ENCODE results near the gene CAP2. TPM values are rescaled to one million over a fixed set of nuclear protein-coding genes. Genes with fewer than 3 reads are reported as not detected.

The CAP2 gene
- polyA plus RNA-seq, 4 donors: 11.7 to 15.8 (median 13.4) TPM

Other genes starting within 250 kb of the CAP2 start
- gene RBM24, start 112.2 kb upstream of the CAP2 start, polyA plus RNA-seq (ENCODE audit: insufficient read length in 4 of 4): 1 to 10 TPM in 3 of 4 donors, under 1 TPM in 1; 0.81 to 1.9 (median 1.5) TPM
- 10 to 100 TPM; 38.6 to 48.5 (median 44.2) TPM for gene FAM8A1, start 206.7 kb downstream of the CAP2 start, polyA plus RNA-seq (ENCODE audit: insufficient read length in 4 of 4)

Measured in left renal cortex interstitium (tissue), 4 donors.